ENCODE results near the gene PLCL1.

Gene PLCL1

GRCh38 chr2:197943731-197944130 lies 139.3 kb downstream of the PLCL1 start:
- TF ChIP-seq CTCF (IDR thresholded peaks at IDR 0.05; ENCODE audit: extremely low read depth, missing control alignments), result no peak
- no peak for DNase-seq (ENCODE audit: low spot score)

GRCh38 chr2:197944416-197945096 lies 140.2 kb downstream of the PLCL1 start:
- DNase-seq (ENCODE audit: low spot score), result no peak
- TF ChIP-seq CTCF (IDR thresholded peaks at IDR 0.05; ENCODE audit: extremely low read depth, missing control alignments), result no peak

GRCh38 chr2:197946562-197946961 lies 142.2 kb downstream of the PLCL1 start:
- no peak for DNase-seq (ENCODE audit: low spot score)
- TF ChIP-seq CTCF (IDR thresholded peaks at IDR 0.05; ENCODE audit: extremely low read depth, missing control alignments), result no peak

- TF ChIP-seq CTCF (IDR thresholded peaks at IDR 0.05; ENCODE audit: extremely low read depth, missing control alignments), result no peak
- no peak for DNase-seq (ENCODE audit: low spot score)
Measured at GRCh38 chr2:197947219-197947757, 142.9 kb downstream of the PLCL1 start.

GRCh38 chr2:197949224-197949623 lies 144.8 kb downstream of the PLCL1 start:
- no peak for TF ChIP-seq CTCF (IDR thresholded peaks at IDR 0.05; ENCODE audit: extremely low read depth, missing control alignments)

GRCh38 chr2:197950006-197950405 lies 145.6 kb downstream of the PLCL1 start:
- DNase-seq (ENCODE audit: low spot score), result no peak
- TF ChIP-seq CTCF (IDR thresholded peaks at IDR 0.05; ENCODE audit: extremely low read depth, missing control alignments), result no peak

More at GRCh38 chr2:197949224-197949623, 144.8 kb downstream of the PLCL1 start:
- DNase-seq (ENCODE audit: low spot score), result no peak

GRCh38 chr2:197950724-197951123 lies 146.3 kb downstream of the PLCL1 start:
- no peak for DNase-seq (ENCODE audit: low spot score)
- TF ChIP-seq CTCF (IDR thresholded peaks at IDR 0.05; ENCODE audit: extremely low read depth, missing control alignments), result no peak
